ENCODE results near the gene CFAP74.
A peak's percentile ranks its signal among the peaks of the same experiment; 100 is the strongest.

CFAP74 gene, protein sequence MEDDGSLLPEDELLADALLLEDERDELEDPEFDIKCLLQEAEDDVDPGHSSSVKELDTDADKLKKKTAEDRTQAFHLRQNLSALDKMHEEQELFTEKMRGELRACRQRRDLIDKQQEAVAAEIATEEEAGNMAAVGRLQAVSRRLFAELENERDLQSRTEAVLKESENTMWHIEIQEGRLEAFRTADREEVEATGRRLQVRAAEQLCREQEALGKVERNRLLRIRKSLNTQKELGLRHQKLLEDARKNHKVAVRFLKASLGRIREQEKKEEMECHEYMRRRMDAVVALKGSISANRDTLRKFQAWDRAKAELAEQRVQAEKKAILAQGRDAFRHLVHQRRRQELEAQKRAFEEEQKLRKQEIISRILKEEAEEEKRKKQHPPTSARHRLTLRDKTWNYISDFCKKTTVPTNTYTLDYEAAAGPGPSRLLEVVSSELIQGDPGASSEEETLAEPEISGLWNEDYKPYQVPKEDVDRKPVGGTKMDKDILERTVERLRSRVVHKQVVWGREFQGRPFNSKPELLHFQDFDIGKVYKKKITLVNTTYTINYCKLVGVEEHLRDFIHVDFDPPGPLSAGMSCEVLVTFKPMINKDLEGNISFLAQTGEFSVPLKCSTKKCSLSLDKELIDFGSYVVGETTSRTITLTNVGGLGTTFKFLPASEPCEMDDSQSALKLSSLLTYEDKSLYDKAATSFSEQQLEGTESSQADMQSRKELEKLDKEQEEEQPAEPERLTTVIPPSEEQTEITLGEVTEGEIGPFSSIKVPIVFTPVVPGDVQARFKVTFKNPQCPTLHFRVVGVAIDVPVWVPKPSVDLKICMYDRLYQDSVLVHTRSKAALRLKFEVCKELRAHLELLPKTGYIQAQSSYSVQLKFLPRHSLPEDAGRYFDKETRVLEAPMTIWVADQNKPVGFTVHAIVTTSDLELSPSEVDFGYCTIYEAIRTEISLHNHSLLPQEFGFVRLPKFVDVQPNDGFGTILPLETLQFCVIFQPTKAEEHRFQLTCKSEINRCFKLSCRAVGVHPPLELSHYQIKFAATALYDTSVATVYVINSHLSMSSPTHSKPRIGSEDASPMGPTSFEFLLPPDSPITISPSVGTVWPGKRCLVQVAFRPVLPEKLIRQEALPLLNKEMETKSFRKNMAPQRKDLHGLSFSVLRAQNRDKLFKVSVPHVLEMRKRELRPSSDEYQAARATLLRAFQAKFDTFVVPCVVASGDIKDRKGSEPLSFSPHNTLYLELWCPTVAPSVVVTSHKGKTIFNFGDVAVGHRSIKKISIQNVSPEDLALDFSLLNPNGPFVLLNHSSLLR (N-terminal part only)

DNA sequence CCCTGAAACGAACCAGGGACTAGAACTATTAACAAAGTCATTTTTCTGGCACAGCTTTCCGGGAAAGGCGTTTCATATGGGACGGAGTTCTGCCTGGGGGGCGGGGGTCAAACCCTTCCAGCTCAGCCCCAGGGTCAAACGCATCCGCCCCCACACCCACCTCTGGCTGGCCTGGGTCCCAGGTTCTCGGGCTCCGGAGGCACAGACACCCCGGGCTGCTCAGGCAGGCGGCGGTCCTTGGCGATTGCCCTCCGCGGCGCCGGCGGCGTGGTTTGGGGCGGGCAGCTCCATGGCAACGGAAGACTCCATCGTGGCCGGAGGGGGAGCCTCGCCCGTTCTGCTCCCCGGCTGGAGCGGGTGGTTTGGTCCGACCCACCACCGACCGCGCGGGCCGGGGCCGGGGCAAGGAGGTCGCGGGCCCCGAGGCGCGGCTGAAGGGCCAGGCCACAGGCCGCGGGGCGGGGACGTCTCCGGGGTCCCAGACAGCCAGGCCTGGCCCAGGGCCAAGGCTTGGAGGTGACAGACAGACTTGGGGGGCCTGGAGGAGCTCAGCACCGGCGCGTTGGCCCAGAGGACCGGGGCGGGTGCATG is at the start of gene CFAP74:
CFAP74 (minus strand) TSS at position 246 of the 591 bp plus-strand sequence. CDS start 12,830 bp downstream, outside the sequence.
- DNase-seq (ENCODE audit: low read depth in 2 of 2), result no peak

DNA sequence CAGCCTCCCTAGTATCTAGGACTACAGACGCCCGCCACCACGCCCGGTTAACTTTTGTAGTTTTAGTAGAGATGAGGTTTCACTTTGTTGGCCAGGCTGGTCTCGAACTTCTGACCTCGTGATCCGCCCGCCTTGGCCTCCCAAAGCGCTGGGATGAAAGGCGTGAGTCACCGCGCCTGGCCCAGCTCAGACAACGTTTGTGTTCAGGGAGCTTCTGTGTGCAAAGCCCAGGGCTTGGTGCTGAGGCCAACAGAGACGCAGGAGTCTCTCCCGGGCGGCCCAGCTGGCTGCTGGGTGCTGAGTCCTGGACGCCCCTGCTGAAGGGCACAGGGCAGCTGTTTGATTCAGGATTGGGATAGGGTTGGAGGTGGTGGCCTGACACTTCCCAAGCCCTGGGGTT is 49.6 kb upstream of the CFAP74 start:
- no peak for DNase-seq (ENCODE audit: low read depth in 2 of 2)

DNA sequence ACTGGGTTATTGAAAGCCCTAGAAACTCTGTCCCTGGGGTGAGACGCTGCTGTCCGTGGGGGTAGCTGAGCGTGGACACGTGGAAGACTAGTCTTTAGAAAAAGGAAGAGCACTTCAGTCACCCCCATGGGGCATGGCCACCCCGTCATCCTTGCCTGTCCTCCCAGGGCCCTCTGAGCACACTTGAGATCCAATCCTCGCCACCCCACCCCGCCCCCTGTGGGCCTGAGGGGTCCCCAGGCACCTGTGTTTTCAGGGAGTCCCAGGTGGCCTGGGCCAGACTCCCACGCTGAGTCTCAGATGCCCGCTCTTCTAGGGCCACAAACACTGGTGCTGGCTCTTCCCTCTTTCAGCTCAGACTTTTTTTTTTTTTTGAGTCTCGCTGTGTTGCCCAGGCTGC is 49.2 kb upstream of the CFAP74 start:
- DNase-seq (ENCODE audit: low read depth in 2 of 2), result no peak

DNA sequence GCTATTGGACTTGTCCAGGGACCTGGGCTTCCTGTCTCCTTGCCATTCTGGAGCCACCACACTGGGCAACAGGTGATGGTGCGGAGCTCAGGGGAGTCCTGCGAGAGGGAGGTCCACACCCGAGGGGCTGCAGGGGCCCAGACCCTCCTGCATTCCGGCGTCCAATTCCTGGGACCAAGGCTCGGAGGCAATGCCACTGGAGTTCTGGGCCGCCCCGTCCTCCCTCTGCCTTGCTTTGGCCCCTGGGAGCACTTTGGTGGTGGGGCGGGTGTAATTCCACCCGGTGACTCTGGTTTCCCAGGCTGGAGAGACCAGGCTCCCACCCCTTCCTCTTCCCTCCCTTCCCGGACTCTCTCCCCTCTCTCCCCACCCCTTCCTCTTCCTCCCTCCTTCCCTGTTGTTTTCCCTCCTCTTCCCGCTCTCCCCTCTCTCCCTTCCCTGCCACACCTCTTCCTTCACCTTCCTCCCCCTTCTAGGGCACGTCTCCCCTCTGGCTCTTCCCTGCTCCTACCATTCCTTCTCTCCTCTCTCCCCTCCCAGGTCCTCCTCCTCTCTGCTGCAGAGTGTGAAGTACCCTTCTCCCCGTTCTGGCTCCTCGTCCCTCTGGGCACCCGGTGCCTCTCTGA is 48.6 kb upstream of the CFAP74 start:
- DNase-seq (ENCODE audit: low read depth in 2 of 2), result no peak

DNA sequence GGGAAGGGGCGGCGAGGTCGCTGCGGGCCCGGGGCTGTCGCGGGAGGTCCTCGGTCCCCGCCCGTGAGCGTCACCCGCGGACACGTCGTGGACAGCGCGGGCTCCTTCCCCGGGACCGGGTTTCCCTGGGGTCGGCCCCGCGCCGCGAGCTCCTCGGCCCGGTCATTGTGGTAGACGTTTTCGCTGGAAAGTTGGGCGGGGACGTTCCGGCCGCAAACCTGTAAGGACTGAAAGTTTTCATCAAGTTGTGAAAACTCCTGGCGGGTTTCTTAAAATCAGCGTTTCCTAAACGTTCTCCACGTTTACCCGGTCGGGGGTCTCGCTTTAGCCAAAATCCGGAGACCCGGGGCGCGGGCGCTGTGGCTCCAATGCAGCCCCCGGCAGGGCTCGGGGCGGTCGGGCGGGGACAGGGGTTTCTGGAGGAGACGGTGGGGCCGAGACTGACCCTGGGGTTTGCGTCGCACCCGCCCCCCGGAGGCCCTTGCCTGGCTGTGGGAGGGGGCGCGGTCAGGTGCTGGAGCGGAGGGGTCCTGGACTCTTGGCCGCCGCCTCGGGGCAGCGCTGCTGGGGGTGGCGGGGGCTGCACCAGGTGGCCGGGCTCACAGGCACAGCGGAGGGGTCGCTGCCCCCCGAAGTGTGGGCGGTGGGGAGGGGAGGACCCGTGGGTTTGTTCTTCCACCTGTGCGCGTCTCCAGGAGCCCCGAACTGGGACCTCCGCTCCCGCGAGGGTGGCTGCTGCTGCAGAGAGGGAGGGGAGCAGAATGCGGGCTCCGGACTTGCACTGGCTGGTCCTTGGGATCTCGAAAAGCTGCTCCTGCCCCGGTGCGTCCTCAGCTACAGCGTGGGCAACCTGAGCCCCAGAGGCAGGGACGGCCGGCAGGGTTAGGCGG is 47.5 kb upstream of the CFAP74 start:
- no peak for DNase-seq (ENCODE audit: low read depth in 2 of 2)

DNA sequence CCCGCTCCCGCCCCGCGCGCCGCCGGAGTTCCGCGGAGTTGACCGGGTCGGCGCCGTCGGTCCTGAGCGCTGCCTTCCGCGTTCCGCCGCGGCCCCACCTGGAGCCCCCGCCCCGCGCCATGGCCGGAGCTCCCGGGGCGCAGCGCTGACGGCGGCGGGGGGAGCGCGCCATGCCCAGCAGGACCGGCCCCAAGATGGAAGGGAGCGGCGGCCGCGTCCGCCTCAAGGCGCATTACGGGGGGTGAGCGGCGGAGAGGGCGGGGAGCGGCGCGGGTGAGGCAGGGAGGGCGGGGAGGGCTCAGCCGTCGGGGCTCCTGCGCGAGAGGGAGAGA is 46.8 kb upstream of the CFAP74 start:
- DNase-seq (ENCODE audit: low read depth in 2 of 2), result no peak

DNA sequence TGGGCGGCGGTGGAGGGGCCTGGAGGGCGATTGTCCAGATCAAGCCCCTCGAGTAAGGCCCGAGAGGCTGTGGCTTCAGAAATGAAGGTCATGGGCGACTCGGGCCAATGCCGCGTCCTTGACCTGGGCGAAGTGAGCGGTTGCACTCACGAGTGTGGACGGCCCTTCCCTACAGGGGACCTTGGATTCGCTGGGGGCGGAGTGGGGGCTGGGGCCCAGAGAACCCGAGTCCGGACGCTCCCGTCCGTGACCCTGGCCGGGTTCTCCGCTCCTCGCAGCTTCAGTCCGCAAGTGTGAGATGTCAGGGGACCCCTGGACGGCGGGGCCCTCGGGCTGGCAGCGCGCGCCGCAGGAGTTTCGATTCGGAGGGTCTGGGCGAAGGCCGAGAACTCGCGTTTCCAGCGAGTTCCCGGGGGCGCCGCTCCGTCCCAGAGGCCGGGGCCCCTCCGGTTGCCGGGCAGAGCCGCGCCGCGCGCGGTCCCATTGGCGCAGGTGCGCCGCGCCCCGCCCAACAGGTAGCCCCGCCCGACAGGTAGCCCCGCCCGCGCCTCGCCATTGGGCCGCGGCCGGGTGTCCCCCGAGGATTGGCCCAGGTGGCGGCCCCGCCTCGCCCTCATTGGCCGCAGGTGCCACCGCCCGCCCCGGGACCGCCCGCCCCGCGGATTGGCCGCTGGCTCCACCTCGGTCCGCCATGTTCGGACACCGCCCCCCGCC is 46.3 kb upstream of the CFAP74 start, which contains the start of gene PRKCZ:
PRKCZ (plus strand) TSS at position 694 of the 714 bp plus-strand sequence. CDS start 220 bp downstream, outside the sequence.
- peak; percentile 89 to 90 for DNase-seq (ENCODE audit: low read depth in 2 of 2)

DNA sequence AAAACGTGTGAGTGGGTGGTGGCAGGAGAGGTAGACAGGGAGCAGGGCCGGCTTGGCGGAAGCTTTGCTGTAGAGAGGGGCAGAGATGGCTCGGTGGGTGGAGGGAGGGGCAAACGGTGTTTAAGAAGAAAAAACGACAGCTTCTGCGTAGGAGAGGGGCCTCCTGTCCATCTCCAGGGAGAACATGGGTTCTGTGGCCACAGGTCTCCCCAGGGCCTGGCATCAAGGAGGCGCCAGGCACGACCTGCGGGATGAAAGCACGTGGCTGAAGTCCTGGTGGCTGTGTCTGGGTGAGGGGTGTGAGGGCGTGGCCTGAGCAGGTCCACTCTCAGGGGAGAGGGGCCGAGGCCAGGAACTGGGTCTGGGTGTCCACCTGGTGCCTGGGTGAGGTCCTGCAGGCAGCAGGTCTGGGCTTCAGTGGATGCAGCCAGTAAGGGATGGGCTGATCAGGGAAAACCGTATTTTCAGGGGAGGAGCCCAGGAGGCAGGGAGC is 45.7 kb upstream of the CFAP74 start:
- no peak for DNase-seq (ENCODE audit: low read depth in 2 of 2)

DNA sequence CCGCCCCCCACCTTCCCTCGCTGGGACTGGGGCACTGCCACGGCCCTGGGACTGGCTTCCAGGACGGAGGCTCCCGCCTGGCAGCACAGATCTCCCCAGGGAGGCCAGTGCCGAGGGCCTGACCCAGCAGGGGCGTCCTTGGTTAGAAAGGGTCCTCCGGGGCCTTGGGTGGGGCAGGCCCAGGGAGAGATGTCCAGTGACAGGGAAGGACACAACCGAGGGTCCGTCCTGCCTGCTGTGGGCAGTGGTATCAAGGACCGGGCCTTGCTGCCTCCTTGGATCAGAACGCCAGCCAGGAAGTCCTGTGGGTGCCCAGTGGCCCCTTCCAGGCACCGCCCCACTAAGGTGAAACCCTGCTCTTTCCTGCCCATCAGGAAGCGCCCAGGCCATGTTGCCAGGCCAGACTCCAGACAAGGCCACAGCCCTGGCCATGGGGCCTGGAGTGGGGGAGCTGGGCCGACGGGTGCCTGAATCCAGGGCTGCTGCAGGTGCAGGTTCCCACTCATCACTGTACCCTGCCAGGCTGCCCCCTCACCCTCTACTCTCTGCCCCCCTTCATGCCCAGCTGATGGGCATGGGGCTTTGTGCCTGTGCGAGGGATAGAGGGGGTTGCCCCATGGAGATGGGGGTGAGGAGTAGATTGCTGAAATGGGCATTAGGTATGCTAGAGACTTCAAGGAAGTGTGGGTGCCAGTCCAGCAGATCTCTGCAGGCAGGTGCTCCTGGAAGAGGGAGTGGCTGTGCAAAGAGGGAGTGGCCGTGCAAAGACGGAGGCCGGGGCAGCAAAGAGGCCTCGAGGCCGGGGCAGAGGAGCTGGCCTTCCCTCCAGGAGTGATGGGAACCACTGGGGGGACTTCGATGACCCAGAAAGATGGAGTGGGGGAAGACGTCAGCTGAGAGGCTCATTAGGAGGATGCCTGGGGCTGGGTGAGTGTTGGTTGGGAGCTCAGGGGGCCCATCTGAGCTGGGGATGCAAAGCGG is 44.5 kb upstream of the CFAP74 start:
- no peak for DNase-seq (ENCODE audit: low read depth in 2 of 2)

DNA sequence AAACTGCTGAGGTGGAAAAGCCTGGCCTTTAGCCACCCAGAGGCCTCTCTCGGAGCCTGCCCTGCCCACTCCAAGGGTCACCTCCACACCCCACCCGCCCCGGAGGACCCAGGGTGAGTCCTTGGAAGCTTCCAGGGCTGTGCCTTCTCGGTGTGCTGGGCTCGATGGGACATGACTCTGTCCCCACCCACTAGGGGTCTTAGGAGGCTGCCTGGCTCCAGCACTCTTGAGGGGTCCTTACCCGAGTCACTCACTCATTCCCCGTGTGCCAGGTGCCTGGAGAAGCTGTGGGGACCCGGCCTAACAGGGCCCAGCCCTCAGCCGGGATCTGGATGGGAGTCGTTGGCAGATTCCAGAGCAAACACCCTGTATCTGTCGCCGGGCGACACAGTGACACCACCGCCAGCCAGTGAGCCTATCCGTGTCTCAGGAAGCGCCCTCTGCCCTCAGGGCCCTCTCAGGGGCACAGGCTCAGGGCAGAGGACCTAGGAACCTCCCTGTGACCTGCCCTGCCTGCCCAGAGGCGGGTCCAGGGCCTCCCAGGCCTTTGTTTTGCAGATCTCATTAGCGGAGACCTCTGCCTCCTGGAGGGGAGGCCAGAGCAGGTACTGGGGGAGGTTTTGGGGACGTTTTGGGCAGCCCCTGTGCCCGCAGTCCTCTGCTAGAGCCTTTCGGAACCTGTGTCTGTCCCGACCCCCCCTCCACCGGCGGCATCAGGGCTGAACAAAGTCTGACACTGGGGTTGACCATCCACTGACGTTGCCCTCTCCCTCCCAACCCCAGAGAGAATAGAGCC is 43.6 kb upstream of the CFAP74 start:
- DNase-seq (ENCODE audit: low read depth in 2 of 2), result no peak

DNA sequence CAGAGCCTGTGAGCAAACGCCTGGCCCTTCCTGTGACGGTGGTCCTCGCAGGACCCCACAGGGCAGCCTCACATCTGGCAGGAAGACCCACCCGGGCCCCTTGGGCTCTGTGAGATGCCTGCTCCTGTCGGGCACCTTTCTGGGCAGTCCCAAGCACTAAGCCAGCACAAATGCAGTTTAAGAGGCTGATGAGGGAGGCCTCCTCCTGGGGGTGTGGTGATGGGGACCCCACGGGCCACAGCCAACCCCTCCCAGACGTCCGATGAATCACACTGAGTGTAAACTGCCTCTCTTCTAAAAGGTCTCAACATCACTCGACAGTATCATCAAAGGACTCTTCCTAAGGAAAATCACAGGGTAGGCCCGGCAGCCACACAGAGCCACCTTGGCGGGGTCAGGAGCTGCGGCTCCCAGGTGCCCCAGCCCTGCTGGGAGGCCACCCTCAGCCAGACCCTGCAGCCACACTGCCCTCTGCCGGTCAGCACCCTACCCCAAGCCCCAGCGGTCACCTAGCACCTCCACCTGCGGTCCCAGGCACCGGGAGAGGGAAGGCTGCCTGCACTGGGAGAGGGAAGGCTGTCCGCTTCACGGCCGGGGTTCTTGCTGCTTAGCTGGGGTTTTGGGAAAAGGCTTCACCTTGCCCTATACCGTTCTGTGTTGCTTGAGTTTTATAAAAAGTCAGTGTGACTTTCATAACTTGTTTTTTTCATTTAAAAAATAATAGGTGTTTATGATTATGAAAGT is 42.8 kb upstream of the CFAP74 start:
- no peak for DNase-seq (ENCODE audit: low read depth in 2 of 2)

DNA sequence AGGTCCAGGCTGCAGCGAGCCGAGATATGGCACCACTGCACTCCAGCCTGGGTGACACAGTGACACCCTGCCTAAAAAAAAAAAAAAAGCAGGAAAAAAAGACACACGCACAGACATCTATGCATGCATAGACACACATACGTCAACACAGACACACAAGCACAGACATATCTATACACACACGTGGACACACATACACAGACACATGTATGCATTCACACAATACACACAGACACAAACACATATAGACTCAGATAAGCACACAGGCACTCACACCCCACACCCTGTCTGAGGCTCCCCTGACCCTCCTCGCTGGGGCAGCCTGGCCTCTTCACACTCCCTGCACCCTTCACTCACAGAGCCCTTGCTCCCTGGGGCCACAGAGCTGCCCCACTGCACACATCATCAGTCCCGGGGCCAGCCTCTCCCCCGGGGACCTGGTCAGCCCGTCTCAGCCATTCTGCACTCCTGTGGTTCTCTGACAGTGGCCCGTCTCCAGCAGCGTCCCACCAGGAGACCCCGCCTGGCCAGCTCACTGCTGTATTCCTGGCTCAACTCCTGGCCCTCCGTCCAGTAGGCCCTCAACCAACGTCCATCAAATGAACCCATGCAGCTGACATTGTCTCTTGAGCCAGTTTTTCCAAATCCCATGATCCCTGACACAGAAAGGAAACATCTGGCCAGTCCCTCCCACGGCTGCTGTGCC is 42.0 kb upstream of the CFAP74 start:
- no peak for DNase-seq (ENCODE audit: low read depth in 2 of 2)

DNA sequence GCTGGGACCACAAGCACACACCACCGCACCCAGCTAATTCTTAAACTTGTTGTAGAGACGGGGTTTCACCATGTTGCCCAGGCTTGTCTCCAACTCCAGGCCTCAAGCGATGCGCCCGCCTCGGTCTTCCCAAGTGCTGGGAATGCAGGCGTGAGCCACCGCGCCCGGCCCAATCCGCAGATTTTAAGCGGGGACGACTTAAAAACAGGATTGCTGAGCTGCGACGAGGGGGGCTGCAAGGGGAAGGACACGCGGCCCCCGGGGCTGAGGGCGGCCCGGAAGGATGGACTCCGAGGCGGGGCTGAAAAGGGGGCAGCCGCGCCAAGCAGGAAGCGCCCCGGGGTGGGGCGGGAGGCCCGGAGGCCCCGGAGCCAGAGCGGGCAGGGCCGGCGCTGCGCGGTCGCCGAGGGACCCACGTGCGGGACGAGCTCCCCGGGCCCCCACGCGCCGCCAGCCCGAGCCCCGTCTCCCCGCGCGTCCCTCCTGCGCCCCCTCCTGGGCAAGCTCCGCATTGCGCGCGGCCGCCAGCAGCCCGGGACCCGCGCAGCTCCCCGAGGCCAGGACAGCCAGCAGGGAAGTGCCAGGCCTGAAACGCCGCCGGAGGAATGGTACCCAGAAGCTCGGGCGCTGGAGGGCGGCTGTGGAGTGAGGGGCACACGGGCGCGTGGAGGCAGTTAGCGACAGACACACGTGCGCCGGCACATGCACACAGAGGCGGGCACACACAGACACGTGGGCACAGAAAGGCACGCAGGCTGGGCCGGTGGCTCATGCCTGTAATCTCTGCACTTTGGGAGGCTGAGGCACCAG is 41.1 kb upstream of the CFAP74 start:
- peak; percentile 64 to 65 for DNase-seq (ENCODE audit: low read depth in 2 of 2)

DNA sequence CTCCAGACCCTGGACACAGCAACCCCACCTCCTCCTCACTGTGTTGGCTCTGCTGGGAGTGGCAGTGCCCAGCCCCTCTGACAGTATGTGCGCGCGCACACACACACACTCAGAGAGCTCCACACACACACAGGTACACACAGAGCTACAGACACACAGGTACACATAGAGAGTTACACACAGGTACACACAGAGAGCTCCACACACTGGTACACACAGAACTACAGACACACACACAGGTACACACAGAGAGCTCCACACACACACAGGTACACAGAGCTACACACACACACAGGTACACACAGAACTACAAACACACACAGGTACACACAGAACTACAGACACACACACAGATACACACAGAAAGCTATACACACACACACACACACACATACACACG is 40.3 kb upstream of the CFAP74 start:
- no peak for DNase-seq (ENCODE audit: low read depth in 2 of 2)
